ENCODE results near the gene FGF12.

The FGF12 gene

DNA sequence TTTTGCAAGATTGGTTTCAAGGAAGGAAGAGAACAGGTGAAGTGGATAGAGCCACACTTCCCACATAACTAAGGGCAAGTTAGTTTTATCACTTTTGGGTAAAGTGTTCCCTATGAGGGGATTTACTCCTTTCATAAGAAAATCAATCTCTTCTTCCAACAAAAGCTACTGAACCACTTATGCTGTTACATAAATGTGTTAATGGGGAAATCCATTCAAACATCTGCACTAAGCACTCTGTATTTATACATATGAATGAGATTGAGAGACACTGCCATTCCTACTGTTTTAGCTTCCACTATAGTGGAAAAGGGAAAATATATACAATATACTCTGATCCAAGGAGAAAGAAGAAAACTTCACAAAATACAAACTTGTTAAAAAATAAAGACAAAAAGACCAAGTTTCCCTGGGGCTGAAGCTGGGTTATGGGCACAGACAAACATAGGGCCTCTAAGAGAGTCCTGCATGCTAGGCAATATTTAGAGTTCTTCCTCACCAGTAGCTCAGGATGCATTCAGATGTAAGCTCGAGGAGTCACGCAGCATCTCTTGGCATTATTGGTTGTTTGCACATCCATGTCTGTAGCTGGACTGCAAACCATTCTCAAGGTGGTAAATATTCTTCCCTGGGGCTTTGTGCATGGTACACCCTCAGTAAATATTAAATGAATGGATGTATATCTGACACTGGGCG, 454.2 kb downstream of the FGF12 start:
- no peaks in the 10 kb centered on the region for H3K36me3 ChIP-seq (ENCODE audit: control insufficient read depth in 1 of 2, insufficient read depth in 2 of 2, low read length in 2 of 2)
- H2AK5ac ChIP-seq (ENCODE audit: low read length), result no peak overlapping the region

DNA sequence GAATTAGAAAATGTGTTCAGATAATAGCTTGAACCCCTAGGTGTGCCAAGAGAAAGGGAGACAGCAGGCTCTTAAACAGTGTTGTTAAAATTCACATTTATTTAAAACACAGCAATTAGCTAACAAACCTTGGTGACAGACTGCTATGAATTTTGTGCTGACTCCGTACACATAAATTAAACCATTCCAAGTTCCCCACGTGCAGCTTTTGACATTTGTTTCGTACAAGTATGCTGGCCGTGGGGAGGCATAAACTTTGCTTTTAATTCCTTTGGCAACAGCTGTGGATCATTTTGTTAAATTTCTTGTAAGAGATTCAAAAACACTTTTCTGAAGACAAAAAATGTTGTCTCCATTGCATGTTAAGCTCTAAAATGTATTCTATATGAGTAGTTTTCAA, 465.3 kb downstream of the FGF12 start:
- DNase-seq, result no peak
- Histone ChIP-seq H2BK12ac (ENCODE audit: low read length) (no peak overlapping the region), H3K14ac (ENCODE audit: low read length) (no peak overlapping the region), H3K4me3 (ENCODE audit: low read depth, low read length) (no peak overlapping the region), H4K91ac (ENCODE audit: low read depth, low read length) (no peak overlapping the region), H3K4me1 (ENCODE audit: control insufficient read depth in 1 of 2, insufficient read depth in 2 of 2, low read length in 2 of 2) (no peaks in the 10 kb centered on the region), H4K12ac (ENCODE audit: low read depth, low read length) (no peak overlapping the region), H2AFZ (ENCODE audit: insufficient read depth, low read length, poor library complexity) (no peak overlapping the region), H3K4me2 (ENCODE audit: low read length) (no peak overlapping the region), H3K18ac (ENCODE audit: low read length) (no peak overlapping the region), H4K8ac (ENCODE audit: low read depth, low read length) (no peak overlapping the region), H3K23ac (ENCODE audit: low read length) (no peak overlapping the region), H2BK120ac (ENCODE audit: insufficient read depth, low read length, poor library complexity) (no peak overlapping the region), H2BK5ac (ENCODE audit: low read depth, low read length, poor library complexity) (no peak overlapping the region), H3K79me1 (ENCODE audit: low read length) (no peaks in the 10 kb centered on the region), H3K36me3 (ENCODE audit: control insufficient read depth in 1 of 2, insufficient read depth in 2 of 2, low read length in 2 of 2) (no peaks in the 10 kb centered on the region), H3K9me3 (ENCODE audit: insufficient read depth, low read depth, low read length) (no peaks in the 10 kb centered on the region), H3K4ac (ENCODE audit: low read depth, low read length) (no peak overlapping the region), H2AK5ac (ENCODE audit: low read length) (no peak overlapping the region), H3K9ac (ENCODE audit: low read length) (no peak overlapping the region), H3K27me3 (ENCODE audit: insufficient read depth, low read length) (no peaks in the 10 kb centered on the region), H3K79me2 (ENCODE audit: control insufficient read depth, insufficient read depth, low read length, poor library complexity) (no peaks in the 10 kb centered on the region), H3K27ac (ENCODE audit: low read depth, low read length) (no peak overlapping the region)
- no CpG with 5 or more reads among the region's 4 CpGs for WGBS (ENCODE audit: extremely low coverage, insufficient coverage, insufficient read length)

More for the DNA sequence above, 454.2 kb downstream of the FGF12 start:
- Histone ChIP-seq H3K4me2 (ENCODE audit: low read length) (no peak overlapping the region), H3K4me1 (ENCODE audit: control insufficient read depth in 1 of 2, insufficient read depth in 2 of 2, low read length in 2 of 2) (no peaks in the 10 kb centered on the region), H3K27ac (ENCODE audit: low read depth, low read length) (no peak overlapping the region), H3K79me2 (ENCODE audit: control insufficient read depth, insufficient read depth, low read length, poor library complexity) (no peaks in the 10 kb centered on the region), H3K14ac (ENCODE audit: low read length) (no peak overlapping the region), H2BK5ac (ENCODE audit: low read depth, low read length, poor library complexity) (no peak overlapping the region), H4K12ac (ENCODE audit: low read depth, low read length) (no peak overlapping the region), H3K79me1 (ENCODE audit: low read length) (no peaks in the 10 kb centered on the region), H4K8ac (ENCODE audit: low read depth, low read length) (no peak overlapping the region), H4K91ac (ENCODE audit: low read depth, low read length) (no peak overlapping the region), H3K9ac (ENCODE audit: low read length) (no peak overlapping the region), H2BK120ac (ENCODE audit: insufficient read depth, low read length, poor library complexity) (no peak overlapping the region), H3K18ac (ENCODE audit: low read length) (no peak overlapping the region), H3K9me3 (ENCODE audit: insufficient read depth, low read depth, low read length) (no peaks in the 10 kb centered on the region), H2BK12ac (ENCODE audit: low read length) (no peak overlapping the region), H3K4ac (ENCODE audit: low read depth, low read length) (no peak overlapping the region), H3K23ac (ENCODE audit: low read length) (no peak overlapping the region), H3K27me3 (ENCODE audit: insufficient read depth, low read length) (no peaks in the 10 kb centered on the region), H2AFZ (ENCODE audit: insufficient read depth, low read length, poor library complexity) (no peak overlapping the region), H3K4me3 (ENCODE audit: low read depth, low read length) (no peak overlapping the region)
- WGBS (ENCODE audit: extremely low coverage, insufficient coverage, insufficient read length), result no CpG with 5 or more reads among the region's 3 CpGs
- DNase-seq, result no peak

DNA sequence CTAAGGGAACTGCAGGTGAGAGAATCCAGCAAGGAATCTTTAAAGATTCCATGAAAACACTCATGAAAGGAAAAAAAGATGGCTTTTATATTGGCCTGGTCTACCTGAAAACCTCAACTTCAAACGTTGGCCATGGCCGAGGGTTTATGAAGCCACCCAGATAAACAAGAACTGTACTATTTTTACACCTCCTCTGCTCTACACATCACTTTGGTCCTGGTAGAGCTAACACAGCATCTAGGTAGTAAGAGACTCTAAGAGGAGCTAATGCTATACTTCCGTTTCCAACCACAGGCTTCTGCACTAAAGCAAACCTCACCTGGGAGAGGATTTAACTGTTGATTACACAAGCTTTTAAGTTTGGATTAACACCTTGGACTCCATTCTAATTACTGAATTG, 466.2 kb downstream of the FGF12 start:
- Histone ChIP-seq H3K79me2 (ENCODE audit: control insufficient read depth, insufficient read depth, low read length, poor library complexity) (no peaks in the 10 kb centered on the region), H3K4me3 (ENCODE audit: low read depth, low read length) (no peak overlapping the region), H2BK12ac (ENCODE audit: low read length) (no peak overlapping the region), H4K12ac (ENCODE audit: low read depth, low read length) (no peak overlapping the region), H2AFZ (ENCODE audit: insufficient read depth, low read length, poor library complexity) (no peak overlapping the region), H3K18ac (ENCODE audit: low read length) (no peak overlapping the region), H3K27me3 (ENCODE audit: insufficient read depth, low read length) (no peaks in the 10 kb centered on the region), H3K79me1 (ENCODE audit: low read length) (no peaks in the 10 kb centered on the region), H3K4me1 (ENCODE audit: control insufficient read depth in 1 of 2, insufficient read depth in 2 of 2, low read length in 2 of 2) (no peaks in the 10 kb centered on the region), H2AK5ac (ENCODE audit: low read length) (no peak overlapping the region), H4K91ac (ENCODE audit: low read depth, low read length) (no peak overlapping the region), H2BK5ac (ENCODE audit: low read depth, low read length, poor library complexity) (no peak overlapping the region), H3K27ac (ENCODE audit: low read depth, low read length) (no peak overlapping the region), H3K36me3 (ENCODE audit: control insufficient read depth in 1 of 2, insufficient read depth in 2 of 2, low read length in 2 of 2) (no peaks in the 10 kb centered on the region), H3K9ac (ENCODE audit: low read length) (no peak overlapping the region), H3K9me3 (ENCODE audit: insufficient read depth, low read depth, low read length) (no peaks in the 10 kb centered on the region), H3K4me2 (ENCODE audit: low read length) (no peak overlapping the region), H2BK120ac (ENCODE audit: insufficient read depth, low read length, poor library complexity) (no peak overlapping the region), H3K14ac (ENCODE audit: low read length) (no peak overlapping the region), H3K4ac (ENCODE audit: low read depth, low read length) (no peak overlapping the region), H4K8ac (ENCODE audit: low read depth, low read length) (no peak overlapping the region), H3K23ac (ENCODE audit: low read length) (no peak overlapping the region)
- DNase-seq, result no peak
- no CpG with 5 or more reads among the region's 3 CpGs for WGBS (ENCODE audit: extremely low coverage, insufficient coverage, insufficient read length)

DNA sequence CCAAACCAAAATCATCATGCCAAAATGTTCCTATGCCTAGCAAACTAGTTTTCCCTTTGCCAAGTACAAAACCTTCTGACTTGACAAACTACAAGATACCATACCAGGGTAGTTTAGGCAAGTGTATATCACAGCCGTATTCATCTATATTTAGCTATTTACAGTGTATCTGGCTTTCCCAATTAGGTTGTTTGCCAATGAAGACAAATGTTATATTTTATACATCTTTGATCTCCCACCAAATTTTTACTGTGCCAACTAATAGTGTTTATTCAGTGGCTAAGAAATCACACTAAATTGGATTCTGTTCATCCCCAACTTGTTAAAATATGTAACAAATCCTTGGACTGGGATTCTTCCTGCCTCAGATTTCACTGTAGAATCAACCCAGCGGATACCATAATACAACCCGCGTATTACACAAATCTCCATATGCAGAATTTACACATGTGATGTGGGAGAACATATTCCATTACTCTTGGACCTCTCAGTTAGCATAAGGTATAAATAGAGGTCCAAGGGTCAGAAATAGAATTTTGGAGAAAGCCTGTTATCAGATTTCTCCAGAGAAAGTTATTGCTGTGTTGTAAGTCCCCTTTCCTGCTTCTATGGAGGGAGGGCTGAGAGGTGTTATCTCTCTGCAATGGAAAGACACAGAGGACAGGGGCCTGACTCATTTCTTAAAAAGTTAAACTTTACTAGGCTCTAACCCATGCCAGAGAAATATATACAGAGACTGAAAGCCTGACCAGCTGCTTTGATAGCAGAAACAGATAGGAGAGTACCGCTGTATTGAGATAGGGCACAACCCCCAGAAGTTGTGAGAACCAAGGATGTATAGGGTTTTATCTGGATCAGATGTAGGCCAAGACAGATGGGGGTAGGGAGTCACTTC, 467.0 kb downstream of the FGF12 start:
- Histone ChIP-seq H3K4me2 (ENCODE audit: low read length) (no peak overlapping the region), H2BK120ac (ENCODE audit: insufficient read depth, low read length, poor library complexity) (no peak overlapping the region), H2BK5ac (ENCODE audit: low read depth, low read length, poor library complexity) (no peak overlapping the region), H3K27me3 (ENCODE audit: insufficient read depth, low read length) (no peaks in the 10 kb centered on the region), H4K91ac (ENCODE audit: low read depth, low read length) (no peak overlapping the region), H2AFZ (ENCODE audit: insufficient read depth, low read length, poor library complexity) (no peak overlapping the region), H3K9ac (ENCODE audit: low read length) (no peak overlapping the region), H3K23ac (ENCODE audit: low read length) (no peak overlapping the region), H2AK5ac (ENCODE audit: low read length) (no peak overlapping the region), H3K4me1 (ENCODE audit: control insufficient read depth in 1 of 2, insufficient read depth in 2 of 2, low read length in 2 of 2) (no peaks in the 10 kb centered on the region), H3K9me3 (ENCODE audit: insufficient read depth, low read depth, low read length) (no peaks in the 10 kb centered on the region), H4K12ac (ENCODE audit: low read depth, low read length) (no peak overlapping the region), H3K14ac (ENCODE audit: low read length) (no peak overlapping the region), H4K8ac (ENCODE audit: low read depth, low read length) (no peak overlapping the region), H3K79me1 (ENCODE audit: low read length) (no peaks in the 10 kb centered on the region), H3K36me3 (ENCODE audit: control insufficient read depth in 1 of 2, insufficient read depth in 2 of 2, low read length in 2 of 2) (no peaks in the 10 kb centered on the region), H3K27ac (ENCODE audit: low read depth, low read length) (no peak overlapping the region), H2BK12ac (ENCODE audit: low read length) (no peak overlapping the region), H3K18ac (ENCODE audit: low read length) (no peak overlapping the region), H3K79me2 (ENCODE audit: control insufficient read depth, insufficient read depth, low read length, poor library complexity) (no peaks in the 10 kb centered on the region), H3K4ac (ENCODE audit: low read depth, low read length) (no peak overlapping the region), H3K4me3 (ENCODE audit: low read depth, low read length) (no peak overlapping the region)
- WGBS (ENCODE audit: extremely low coverage, insufficient coverage, insufficient read length), result no CpG with 5 or more reads among the region's 5 CpGs
- no peak for DNase-seq
